HCT116 (cell line): ENCODE data around the gene TAPBPL.

ENCODE experiments used
- ATF3 ChIP-seq: IDR thresholded peaks from 2 replicates; pipeline ENCODE4 v1.6.1; 2012
- CEBPB ChIP-seq: IDR thresholded peaks from 2 replicates; pipeline ENCODE4 v1.6.1; 2012; ENCODE audit warnings: low read depth
- CTCF ChIP-seq, 3 experiments: fragments of 200-600 bp in 1 of 3; sonication (generic) in 1 of 3; IDR thresholded peaks in 2 of 3; conservative IDR thresholded peaks in 1 of 3; 2 replicates each; pipeline ENCODE4 v1.5.1; 2012 to 2017; ENCODE audit warnings: low read depth in 2 of 3, low read length in 2 of 3, antibody characterized with exemption in 1 of 3, borderline replicate concordance in 1 of 3, control low read depth in 1 of 3, mild to moderate bottlenecking in 1 of 3, mixed read lengths in 1 of 3, mixed run types in 1 of 3, moderate library complexity in 1 of 3; ENCODE audit not compliant: insufficient read depth in 1 of 3
- EGR1 ChIP-seq: IDR thresholded peaks from 2 replicates; pipeline ENCODE4 v1.6.1; 2012; ENCODE audit warnings: low read depth
- EZH2 ChIP-seq: fragments of 200-600 bp; sonication (generic); IDR thresholded peaks from 2 replicates; pipeline ENCODE4 v1.6.1; 2017; ENCODE audit warnings: antibody characterized with exemption, mixed run types
- JUND ChIP-seq: IDR thresholded peaks from 2 replicates; pipeline ENCODE4 v1.6.1; 2012
- MAX ChIP-seq: IDR thresholded peaks from 2 replicates; pipeline ENCODE4 v1.6.1; 2012
- POLR2A ChIP-seq: IDR thresholded peaks from 2 replicates; pipeline ENCODE4 v1.7.0; 2011; ENCODE audit warnings: borderline replicate concordance; ENCODE audit not compliant: insufficient read depth, insufficient read length; ENCODE audit errors: extremely low read depth
- POLR2AphosphoS5 ChIP-seq: IDR thresholded peaks from 2 replicates; pipeline ENCODE4 v1.6.1; 2011; ENCODE audit warnings: mild to moderate bottlenecking, low read depth, low read length, moderate library complexity
- RAD21 ChIP-seq: IDR thresholded peaks from 2 replicates; pipeline ENCODE4 v1.6.1; 2012; ENCODE audit warnings: low read depth, mild to moderate bottlenecking
- REST ChIP-seq: IDR thresholded peaks from 2 replicates; pipeline ENCODE4 v1.6.1; 2012; ENCODE audit warnings: low read depth
- TCF7L2 ChIP-seq: IDR thresholded peaks from 2 replicates; pipeline ENCODE4 v1.7.0; 2011; ENCODE audit warnings: borderline replicate concordance, inconsistent platforms; ENCODE audit not compliant: insufficient read depth, insufficient read length; ENCODE audit errors: extremely low read depth
- YY1 ChIP-seq: IDR thresholded peaks from 2 replicates; pipeline ENCODE4 v1.6.1; 2011; ENCODE audit warnings: low read length, low read depth, moderate library complexity, mild to moderate bottlenecking; ENCODE audit not compliant: insufficient replicate concordance; ENCODE audit errors: extremely low read depth
- ZFX ChIP-seq: fragments of 450-650 bp; IDR thresholded peaks from 2 replicates; pipeline ENCODE4 v1.6.1; 2017

- no peak for TF ChIP-seq CTCF (IDR thresholded peaks at IDR 0.05 in 2 of 3, conservative IDR thresholded peaks at IDR 0.05 in 1 of 3; ENCODE audit: borderline replicate concordance in 1 of 3, insufficient read depth in 1 of 3, low read depth in 2 of 3, low read length in 2 of 3)
- no peak for TF ChIP-seq REST
- no peak for TF ChIP-seq POLR2A
- TF ChIP-seq EZH2: no peak
- TF ChIP-seq CEBPB: no peak
- no peak for TF ChIP-seq EGR1
- no peak for TF ChIP-seq RAD21
- TF ChIP-seq POLR2AphosphoS5: no peak
- no peak for TF ChIP-seq YY1
- TF ChIP-seq ATF3: no peak
- TF ChIP-seq ZFX: no peak
- no peak for TF ChIP-seq MAX
- TF ChIP-seq JUND: no peak
- no peak for TF ChIP-seq TCF7L2
These were observed 14.3 kb downstream of the TAPBPL start for GRCh38 chr12:6466184-6466573.
